HFF-Myc (cell line): ENCODE data around the gene FAM222A.

ENCODE experiments used
- DNase-seq: peaks from one replicate; pipeline ENCODE4 v3.0.0-alpha.2; 2011; ENCODE audit warnings: low read depth; ENCODE audit errors: extremely low read depth
- H3K4me3 ChIP-seq: replicated peaks from 2 replicates; pipeline ENCODE4 v1.5.1; 2011; ENCODE audit warnings: low read depth, mild to moderate bottlenecking, control low read depth, low read length
- CTCF ChIP-seq: IDR thresholded peaks from 2 replicates; pipeline ENCODE4 v1.5.1; 2012; ENCODE audit warnings: mild to moderate bottlenecking, low read depth, low read length, control low read depth; ENCODE audit errors: missing control alignments

Gene FAM222A

GRCh38 chr12:109816870-109817269, 103.2 kb downstream of the FAM222A start:
- DNase-seq: no peak

GRCh38 chr12:109817627-109818231, 104.1 kb downstream of the FAM222A start:
- H3K4me3 ChIP-seq: no peak overlapping the region
- TF ChIP-seq CTCF: no peak
- DNase-seq: no peak

More at GRCh38 chr12:109816870-109817269, 103.2 kb downstream of the FAM222A start:
- TF ChIP-seq CTCF: no peak
- no peak overlapping the region for H3K4me3 ChIP-seq

- no peak for TF ChIP-seq CTCF
- H3K4me3 ChIP-seq: no peak overlapping the region
- DNase-seq: no peak
Measured at GRCh38 chr12:109818253-109818652, 104.6 kb downstream of the FAM222A start.

- no peak overlapping the region for H3K4me3 ChIP-seq
- no peak for TF ChIP-seq CTCF
- peak; percentile 37 for DNase-seq
Measured at GRCh38 chr12:109818905-109819500, 105.4 kb downstream of the FAM222A start.
